Urothelium cell line (cell line): ENCODE measurements around the gene ZNF292.
"Not testable (repeated sequence)": the region's sequence is repeated elsewhere in the genome, so short reads cannot be mapped to it uniquely, and the experiment has no call there.

Experiments used
- DNase-seq: peaks from one replicate; pipeline ENCODE4 v3.0.0; 2011; ENCODE audit warnings: low spot score, mixed read lengths
- FAIRE-seq: peaks from 2 replicates; lab custom pipeline; 2011; peaks lifted over from hg19 to GRCh38; lab: Jason Lieb, UNC

The ZNF292 gene

GRCh38 chr6:87154993-87155841 lies at the start of gene ZNF292:
Gene ZNF292, plus strand, starts transcription at chr6:87155565. Its CDS starts 27 bp downstream, at chr6:87155592.
- peak; percentile 58 for FAIRE-seq
- DNase-seq, result peak; percentile 90

- FAIRE-seq (no peak), DNase-seq (no peak)
Observed at GRCh38 chr6:87105823-87106222, 49.5 kb upstream of the ZNF292 start.

- FAIRE-seq (no peak), DNase-seq (no peak)
Observed at GRCh38 chr6:87110636-87111035, 44.7 kb upstream of the ZNF292 start.

- FAIRE-seq (no peak), DNase-seq (no peak)
Observed at GRCh38 chr6:87115402-87116135, 39.8 kb upstream of the ZNF292 start.

- FAIRE-seq (no peak), DNase-seq (no peak)
Observed at GRCh38 chr6:87116922-87117321, 38.4 kb upstream of the ZNF292 start.

- peak; percentile 2 for DNase-seq
- no peak for FAIRE-seq
Observed at GRCh38 chr6:87118054-87118453, 37.3 kb upstream of the ZNF292 start.

- DNase-seq (no peak), FAIRE-seq (no peak)
Observed at GRCh38 chr6:87122477-87122876, 32.9 kb upstream of the ZNF292 start.

- FAIRE-seq, result no peak
- no peak for DNase-seq
Observed at GRCh38 chr6:87124074-87124473, 31.3 kb upstream of the ZNF292 start.

- no peak for FAIRE-seq
Observed at GRCh38 chr6:87126501-87126900, 28.9 kb upstream of the ZNF292 start.

GRCh38 chr6:87127737-87128136 lies 27.6 kb upstream of the ZNF292 start:
- no peak for FAIRE-seq
- DNase-seq, result no peak

More at GRCh38 chr6:87126501-87126900, 28.9 kb upstream of the ZNF292 start:
- DNase-seq, result no peak

GRCh38 chr6:87136963-87137362 lies 18.4 kb upstream of the ZNF292 start:
- no peak for DNase-seq
- no peak for FAIRE-seq

- FAIRE-seq (no peak), DNase-seq (peak; percentile 8)
Observed at GRCh38 chr6:87139236-87139635, 16.1 kb upstream of the ZNF292 start.

- not testable (repeated sequence) for DNase-seq, FAIRE-seq
Observed at GRCh38 chr6:87139927-87140326, 15.4 kb upstream of the ZNF292 start.

GRCh38 chr6:87146363-87146762 lies 9.0 kb upstream of the ZNF292 start:
- FAIRE-seq (no peak), DNase-seq (no peak)

- DNase-seq (no peak), FAIRE-seq (no peak)
Observed at GRCh38 chr6:87150406-87150805, 5.0 kb upstream of the ZNF292 start.

- FAIRE-seq, result no peak
- peak; percentile 1 for DNase-seq
Observed at GRCh38 chr6:87151471-87151780, 3.9 kb upstream of the ZNF292 start.

GRCh38 chr6:87151781-87152525 lies 3.4 kb upstream of the ZNF292 start:
- DNase-seq (no peak), FAIRE-seq (no peak)

GRCh38 chr6:87152526-87152955 lies 2.8 kb upstream of the ZNF292 start:
- no peak for DNase-seq
- FAIRE-seq, result no peak

- no peak for FAIRE-seq
- DNase-seq, result no peak
Observed at GRCh38 chr6:87154641-87154992, 748 bp upstream of the ZNF292 start.

- FAIRE-seq (no peak), DNase-seq (peak; percentile 27)
Observed at GRCh38 chr6:87155842-87156815, 764 bp downstream of the ZNF292 start.
